ENCODE measurements around the gene MLF2.

MLF2 gene

GRCh38 chr12:6758506-6759095 is 5.7 kb upstream of the MLF2 start:
- no peak overlapping the region for H3K27ac ChIP-seq
- no peak for TF ChIP-seq CTCF (conservative IDR thresholded peaks at IDR 0.05)

DNA sequence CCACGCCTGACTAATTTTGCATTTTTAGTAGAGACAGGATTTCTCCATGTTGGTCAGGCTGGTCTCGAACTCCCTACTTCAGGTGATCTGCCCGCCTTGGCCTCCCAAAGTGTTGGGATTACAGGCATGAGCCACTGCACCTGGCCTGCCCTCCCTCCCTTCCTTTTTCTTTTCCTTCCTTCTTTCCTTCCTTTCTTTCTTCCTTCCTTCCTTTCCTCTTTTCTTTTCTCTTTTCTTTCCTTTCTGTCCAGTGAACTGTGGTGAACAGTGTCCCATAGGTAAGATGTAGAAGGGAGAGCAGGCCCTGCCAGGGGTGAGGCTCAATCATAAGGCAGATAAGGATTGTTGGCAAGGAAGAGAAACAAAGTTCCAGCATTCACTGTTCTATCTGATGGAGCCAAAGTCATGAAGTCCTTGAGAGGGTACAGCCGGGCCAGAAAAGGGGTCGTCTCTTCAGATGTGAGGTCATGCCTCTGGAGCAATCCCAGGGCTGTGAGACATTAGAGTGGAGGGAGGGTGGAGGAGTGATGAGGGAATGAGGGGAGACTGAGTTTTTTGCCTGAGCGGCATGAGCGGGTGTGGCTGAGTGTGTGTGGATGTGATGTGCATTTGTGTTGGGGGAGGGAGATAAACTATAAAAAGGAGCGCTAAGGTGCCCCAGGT is 4.2 kb upstream of the MLF2 start:
- H3K27ac ChIP-seq, result no peak overlapping the region
- TF ChIP-seq CTCF (conservative IDR thresholded peaks at IDR 0.05), result no peak

DNA sequence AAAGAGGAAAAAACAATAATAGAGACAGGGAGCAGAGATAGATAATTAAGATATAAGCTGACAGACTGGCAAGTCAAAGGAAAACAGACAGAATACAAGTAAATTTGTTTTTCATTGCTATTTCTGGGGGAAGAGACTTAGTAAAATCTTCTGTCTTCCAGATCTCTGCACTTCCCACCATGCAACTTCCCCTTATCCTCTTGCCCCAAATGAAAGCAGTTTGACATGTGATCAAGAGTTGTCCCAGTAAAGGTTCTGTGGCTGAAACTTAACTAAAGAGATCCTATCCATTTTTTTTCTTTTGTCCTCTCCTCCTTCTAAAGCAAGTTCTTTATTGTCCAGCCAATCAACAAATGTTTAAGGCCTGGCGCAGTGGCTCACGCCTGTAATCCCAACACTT is 1.5 kb upstream of the MLF2 start:
- peak overlapping the region; percentile 98 for H3K27ac ChIP-seq
- no peak for TF ChIP-seq CTCF (conservative IDR thresholded peaks at IDR 0.05)

GRCh38 chr12:6753772-6754356 is 923 bp upstream of the MLF2 start:
- peak; percentile 99 for TF ChIP-seq CTCF (conservative IDR thresholded peaks at IDR 0.05)

DNA sequence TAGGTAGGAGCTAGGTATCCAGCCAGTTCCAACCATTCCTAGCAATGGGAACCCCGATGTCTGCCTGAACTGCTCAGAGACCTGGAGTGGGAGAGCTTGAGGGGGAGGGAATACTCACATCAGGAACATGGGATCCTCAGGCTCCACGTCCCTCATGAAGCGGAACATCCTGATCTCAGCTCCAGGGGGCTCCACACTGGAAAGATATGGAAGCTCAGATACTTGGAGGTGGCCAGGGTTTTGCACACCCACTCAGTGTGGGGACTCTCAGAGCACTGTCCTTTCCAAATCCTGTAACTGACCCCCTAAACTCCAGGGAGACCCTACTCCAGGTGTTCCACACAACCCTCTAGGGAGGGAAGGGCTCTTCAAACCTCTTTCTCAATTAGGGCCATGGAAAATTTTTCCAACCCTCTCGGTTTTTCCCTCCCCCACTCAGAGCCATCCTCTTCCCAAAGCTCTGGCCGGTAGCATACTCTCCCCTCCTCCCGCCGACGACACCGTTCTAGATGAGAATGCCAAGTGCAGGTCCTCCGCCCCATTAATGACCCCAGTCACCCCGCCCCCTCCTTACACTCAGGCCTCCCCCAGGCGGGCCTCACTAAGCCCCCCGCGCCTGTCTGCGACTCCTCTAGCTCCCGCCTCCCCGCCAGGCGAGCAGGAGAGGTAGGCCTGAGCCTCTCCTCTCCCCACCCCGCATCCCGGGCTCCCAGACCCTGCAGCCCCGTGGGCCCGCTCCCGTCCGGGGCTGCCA is 597 bp downstream of the MLF2 start:
- H3K27ac ChIP-seq, result peak overlapping the region; percentile 98
- TF ChIP-seq CTCF (conservative IDR thresholded peaks at IDR 0.05), result peak; percentile 42

More at GRCh38 chr12:6753772-6754356, 923 bp upstream of the MLF2 start:
- peak overlapping the region; percentile 98 for H3K27ac ChIP-seq

DNA sequence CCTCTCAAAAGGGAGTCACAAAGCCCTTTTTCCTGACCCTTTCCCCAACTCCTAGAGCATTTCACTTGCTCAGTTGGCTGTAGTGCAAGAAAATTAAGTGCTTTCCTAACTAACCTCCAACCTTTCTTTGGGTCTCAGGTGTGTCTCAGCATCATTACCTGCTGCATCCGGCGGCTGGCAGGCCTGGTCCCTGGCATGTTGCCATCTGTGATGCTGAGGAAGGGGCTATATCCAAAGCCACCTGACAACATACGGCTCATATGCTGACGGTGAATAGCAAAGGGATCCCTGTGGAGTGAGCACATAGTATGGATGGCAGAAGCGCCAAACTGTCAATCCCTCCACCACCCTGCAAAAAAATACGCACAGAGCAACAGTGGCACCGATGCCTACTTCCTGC is 1.2 kb downstream of the MLF2 start:
- peak overlapping the region; percentile 98 for H3K27ac ChIP-seq
- no peak for TF ChIP-seq CTCF (conservative IDR thresholded peaks at IDR 0.05)

DNA sequence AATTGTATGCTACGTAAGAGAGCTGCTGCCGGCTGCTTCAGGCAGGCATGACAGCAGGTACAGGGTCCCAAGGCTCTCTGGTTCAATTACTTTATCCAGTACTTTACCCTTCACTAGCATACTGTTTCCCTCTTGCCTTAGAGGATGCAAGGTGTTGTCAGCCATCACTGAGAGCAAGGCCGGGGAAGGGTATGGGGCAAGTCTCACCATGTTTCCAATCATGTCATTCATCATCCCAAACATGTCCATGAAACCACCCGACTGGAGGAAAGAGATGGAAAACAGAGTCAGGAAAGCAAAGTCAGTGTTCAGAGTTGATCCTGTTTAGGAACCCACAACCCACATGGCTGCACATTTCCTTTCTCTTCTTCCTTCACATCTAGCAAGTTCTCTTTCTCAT is 2.4 kb downstream of the MLF2 start:
- no peak for TF ChIP-seq CTCF (conservative IDR thresholded peaks at IDR 0.05)
- H3K27ac ChIP-seq, result peak overlapping the region; percentile 98; the same call in 1 of the 2 replicates
